ENCODE results near the gene CGRRF1. TPM values are rescaled to one million over a fixed set of nuclear protein-coding genes. Genes with fewer than 3 reads are reported as not detected.

CGRRF1 gene
- total and polyA plus RNA-seq, 4 experiments from 2014 or later: 21.8 to 60.7 (median 24.8) TPM

DNA sequence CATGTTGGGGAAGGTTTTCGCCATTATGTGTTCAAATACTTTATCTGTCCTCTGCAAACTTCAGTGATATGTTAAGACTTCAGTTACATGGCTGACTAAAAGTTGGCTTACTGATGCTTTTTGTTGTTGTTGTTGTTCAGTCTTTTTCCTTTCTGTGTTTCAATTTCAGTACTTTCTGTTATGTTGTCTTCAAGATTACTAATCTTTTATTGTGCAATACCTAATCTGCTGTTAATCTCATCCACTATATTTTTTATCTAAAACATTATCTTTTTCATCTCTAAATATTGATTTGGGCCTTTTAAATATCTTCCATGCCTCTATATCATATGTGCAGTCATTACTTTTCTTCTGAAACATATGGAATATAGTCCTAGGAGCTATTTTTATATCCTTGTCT is 7.0 kb downstream of the CGRRF1 start:
- no peak for DNase-seq
- H3K27ac ChIP-seq (ENCODE audit: low read depth, low read length): no peak overlapping the region
- H3K9me3 ChIP-seq (ENCODE audit: control insufficient read depth in 1 of 2, low read length in 2 of 2): peaks cover 0 to 4% of the 10 kb centered on the region in 2 donors
- ChIA-PET POLR2A (ENCODE audit: partially characterized antibody) (interaction anchor here (0.7 kb wide), 1 partner anchor 391 kb away, joined by 4 read pairs; no protein-coding TSS in a partner anchor), CTCF (ENCODE audit: partially characterized antibody) (interaction anchor here (1.4 kb wide), 1 partner anchor 258 kb away, joined by 3 read pairs; no protein-coding TSS in a partner anchor)
- no peaks in the 10 kb centered on the region for H3K36me3 ChIP-seq (ENCODE audit: insufficient read depth, low read length)
- H3K27ac Mint-ChIP-seq: peak overlapping the region in 1 of 7 donors; percentile 65
- H3K9me3 Mint-ChIP-seq: peaks cover 2 to 11% (median 6%) of the 10 kb centered on the region in 8 donors
- intact Hi-C loops (cut with micrococcal nuclease): no loop called here
- peaks cover 32 to 50% of the 10 kb centered on the region in 2 donors for H3K36me3 Mint-ChIP-seq
- H3K4me1 ChIP-seq (ENCODE audit: insufficient read depth, low read length): peaks cover 24% of the 10 kb centered on the region
- no peaks in the 10 kb centered on the region for H3K27me3 Mint-ChIP-seq
- H3K4me3 ChIP-seq (ENCODE audit: low read length in 2 of 2): no peak overlapping the region
- H3K4me1 Mint-ChIP-seq: peaks cover 40 to 53% (median 49%) of the 10 kb centered on the region in 4 donors
- H3K27me3 ChIP-seq (ENCODE audit: insufficient read depth, low read length): no peaks in the 10 kb centered on the region
- no peak overlapping the region for H3K4me3 Mint-ChIP-seq

DNA sequence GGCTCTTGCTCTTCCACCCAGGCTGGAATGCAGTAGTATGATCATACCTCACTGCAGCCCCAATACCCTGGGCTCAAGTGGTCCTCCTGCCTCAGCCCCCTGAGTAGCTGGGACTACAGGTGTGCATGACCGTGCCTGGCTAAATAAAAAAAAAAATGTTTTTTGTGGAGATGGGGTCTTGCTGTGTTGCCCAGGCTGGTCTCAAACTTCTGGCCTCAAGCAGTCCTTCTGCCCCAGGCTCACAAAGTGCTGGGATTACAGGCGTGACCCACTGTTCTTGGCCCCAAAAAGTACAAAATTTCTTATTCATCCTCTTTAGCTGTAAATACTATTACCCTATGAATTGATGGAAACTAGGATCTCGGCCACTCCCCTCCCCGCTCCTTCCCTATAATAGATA is 14.7 kb downstream of the CGRRF1 start:
- peak overlapping the region in 1 of 7 donors; percentile 24 for H3K27ac Mint-ChIP-seq
- peaks cover 46 to 53% of the 10 kb centered on the region in 2 donors for H3K36me3 Mint-ChIP-seq
- intact Hi-C loops (cut with micrococcal nuclease): no loop called here
- H3K27me3 ChIP-seq (ENCODE audit: insufficient read depth, low read length): no peaks in the 10 kb centered on the region
- H3K4me1 ChIP-seq (ENCODE audit: insufficient read depth, low read length): no peaks in the 10 kb centered on the region
- no peak overlapping the region for H3K27ac ChIP-seq (ENCODE audit: low read depth, low read length)
- H3K36me3 ChIP-seq (ENCODE audit: insufficient read depth, low read length): peaks cover 23% of the 10 kb centered on the region
- H3K4me3 Mint-ChIP-seq: no peak overlapping the region
- no peaks in the 10 kb centered on the region for H3K9me3 Mint-ChIP-seq
- POLR2A ChIA-PET (ENCODE audit: partially characterized antibody): no interaction called here
- no peak overlapping the region for H3K4me3 ChIP-seq (ENCODE audit: low read length in 2 of 2)
- CTCF ChIA-PET (ENCODE audit: partially characterized antibody): no interaction called here
- no peaks in the 10 kb centered on the region for H3K27me3 Mint-ChIP-seq
- peaks cover 3 to 5% (median 5%) of the 10 kb centered on the region in 4 donors for H3K4me1 Mint-ChIP-seq
- H3K9me3 ChIP-seq (ENCODE audit: control insufficient read depth in 1 of 2, low read length in 2 of 2): no peaks in the 10 kb centered on the region
- DNase-seq: no peak

DNA sequence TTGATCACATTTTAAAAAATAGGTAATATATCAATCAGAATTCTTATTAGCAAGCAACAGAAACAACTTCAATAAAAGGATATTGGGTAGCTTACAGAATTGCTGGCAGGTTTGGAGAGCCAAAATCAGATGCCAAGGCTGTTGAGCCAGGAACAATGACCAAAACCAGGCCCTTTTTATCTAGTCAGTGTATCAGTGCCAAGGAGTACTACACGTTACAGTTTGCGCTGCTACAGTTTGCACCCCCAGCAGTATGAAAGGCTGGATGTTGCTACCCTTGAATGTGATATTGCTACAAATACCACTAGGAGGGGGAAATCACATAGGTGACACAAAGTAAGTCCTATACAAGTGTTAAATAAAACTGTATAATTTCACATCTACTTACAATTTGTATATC is 19.3 kb downstream of the CGRRF1 start:
- ChIA-PET CTCF (ENCODE audit: partially characterized antibody) (interaction anchor here (1.0 kb wide), 1 partner anchor 40 kb away, joined by 3 read pairs; the partner anchor contains the start of gene GMFB), POLR2A (ENCODE audit: partially characterized antibody) (interaction anchor here (1.3 kb wide), 1 partner anchor 20 kb away, joined by 3 read pairs; no protein-coding TSS in a partner anchor)
- Histone ChIP-seq H3K27me3 (ENCODE audit: insufficient read depth, low read length) (no peaks in the 10 kb centered on the region), H3K4me1 (ENCODE audit: insufficient read depth, low read length) (no peaks in the 10 kb centered on the region), H3K36me3 (ENCODE audit: insufficient read depth, low read length) (peaks cover 14% of the 10 kb centered on the region), H3K4me3 (ENCODE audit: low read length in 2 of 2) (no peak overlapping the region), H3K27ac (ENCODE audit: low read depth, low read length) (no peak overlapping the region), H3K9me3 (ENCODE audit: control insufficient read depth in 1 of 2, low read length in 2 of 2) (no peaks in the 10 kb centered on the region)
- Mint-ChIP-seq H3K9me3 (no peaks in the 10 kb centered on the region), H3K36me3 (peaks cover 31 to 53% of the 10 kb centered on the region in 2 donors), H3K27ac (no peak overlapping the region), H3K4me3 (no peak overlapping the region), H3K4me1 (peaks cover 0 to 6% (median 4%) of the 10 kb centered on the region in 4 donors), H3K27me3 (no peaks in the 10 kb centered on the region)
- DNase-seq: no peak
- intact Hi-C loops (cut with micrococcal nuclease): no loop called here

- Mint-ChIP-seq H3K9me3 (no peaks in the 10 kb centered on the region), H3K27ac (peak overlapping the region in 1 of 7 donors; percentile 5), H3K36me3 (peaks cover 27 to 47% of the 10 kb centered on the region in 2 donors), H3K4me1 (peaks cover 0 to 6% (median 3%) of the 10 kb centered on the region in 4 donors), H3K27me3 (no peaks in the 10 kb centered on the region), H3K4me3 (no peak overlapping the region)
- intact Hi-C loops (cut with micrococcal nuclease): no loop called here
- no peaks in the 10 kb centered on the region for H3K27me3 ChIP-seq (ENCODE audit: insufficient read depth, low read length)
- H3K4me1 ChIP-seq (ENCODE audit: insufficient read depth, low read length): no peaks in the 10 kb centered on the region
- H3K27ac ChIP-seq (ENCODE audit: low read depth, low read length): no peak overlapping the region
- H3K9me3 ChIP-seq (ENCODE audit: control insufficient read depth in 1 of 2, low read length in 2 of 2): no peaks in the 10 kb centered on the region
- ChIA-PET POLR2A (ENCODE audit: partially characterized antibody) (interaction anchor here (1.3 kb wide), 1 partner anchor 20 kb away, joined by 3 read pairs; no protein-coding TSS in a partner anchor), CTCF (ENCODE audit: partially characterized antibody) (interaction anchor here (0.6 to 1.0 kb wide), 2 partner anchors 41 to 1066 kb away, joined by 3 to 6 read pairs; partner anchors contain the start of gene GMFB)
- H3K4me3 ChIP-seq (ENCODE audit: low read length in 2 of 2): no peak overlapping the region
- peaks cover 12% of the 10 kb centered on the region for H3K36me3 ChIP-seq (ENCODE audit: insufficient read depth, low read length)
- DNase-seq: no peak
Measured at GRCh38 chr14:54529811-54530210, 20.1 kb downstream of the CGRRF1 start.

DNA sequence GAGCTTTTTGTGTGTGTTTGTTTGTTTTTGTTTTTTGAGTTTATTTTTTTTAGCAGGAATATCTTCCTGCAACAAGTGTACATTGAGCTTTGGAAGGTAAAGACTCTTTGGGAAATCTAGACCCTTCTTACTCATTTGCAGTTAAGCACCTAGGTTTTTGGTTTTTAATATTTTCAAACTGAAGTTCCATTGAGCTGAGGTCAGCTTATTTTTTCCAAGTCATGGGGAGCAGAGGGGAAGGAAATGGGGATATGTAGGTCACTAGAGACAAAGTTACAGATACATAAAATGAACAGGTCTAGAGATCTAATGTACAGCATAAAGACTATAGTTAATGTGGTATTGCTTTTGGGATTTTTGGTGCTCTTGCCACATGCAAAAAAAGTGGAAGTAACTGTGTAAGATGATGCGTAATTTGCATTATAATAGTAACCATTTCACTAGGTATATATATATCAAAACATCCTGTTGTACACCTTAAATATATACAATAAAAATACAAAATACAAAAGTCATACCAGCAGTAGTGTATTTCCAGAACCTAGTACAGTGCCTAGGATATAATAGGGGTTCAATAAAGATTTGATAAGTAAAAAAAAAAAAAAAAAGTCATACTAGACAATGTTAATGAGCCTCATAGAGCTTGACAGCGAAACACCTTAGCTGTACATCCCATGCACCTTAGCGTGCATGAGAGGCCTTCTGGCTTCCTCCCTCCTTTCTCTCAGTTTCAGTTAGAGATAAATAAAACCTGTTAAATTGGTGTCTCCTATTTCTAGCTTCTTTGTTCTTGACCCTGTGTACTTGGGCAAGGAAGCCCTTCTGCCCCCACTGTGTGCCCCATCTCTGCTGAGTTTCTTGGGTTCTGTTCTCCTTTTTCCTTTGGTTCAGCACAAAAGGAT is 22.7 kb downstream of the CGRRF1 start:
- POLR2A ChIA-PET (ENCODE audit: partially characterized antibody): interaction anchor here (0.6 kb wide), 2 partner anchors 59 to 246 kb away, joined by 3 read pairs; no protein-coding TSS in a partner anchor
- Histone ChIP-seq H3K9me3 (ENCODE audit: control insufficient read depth in 1 of 2, low read length in 2 of 2) (no peaks in the 10 kb centered on the region), H3K27me3 (ENCODE audit: insufficient read depth, low read length) (no peaks in the 10 kb centered on the region), H3K4me1 (ENCODE audit: insufficient read depth, low read length) (no peaks in the 10 kb centered on the region), H3K36me3 (ENCODE audit: insufficient read depth, low read length) (peaks cover 7% of the 10 kb centered on the region), H3K27ac (ENCODE audit: low read depth, low read length) (no peak overlapping the region), H3K4me3 (ENCODE audit: low read length in 2 of 2) (no peak overlapping the region)
- H3K27ac Mint-ChIP-seq: peak overlapping the region in 4 of 7 donors; percentile 32 to 50 (median 44)
- H3K4me3 Mint-ChIP-seq: peak overlapping the region in 1 of 8 donors; percentile 26
- no peak for DNase-seq
- H3K27me3 Mint-ChIP-seq: no peaks in the 10 kb centered on the region
- CTCF ChIA-PET (ENCODE audit: partially characterized antibody): interaction anchor here (0.7 kb wide), 1 partner anchor 242 kb away, joined by 3 read pairs; no protein-coding TSS in a partner anchor
- H3K36me3 Mint-ChIP-seq: peaks cover 29 to 51% of the 10 kb centered on the region in 2 donors
- no peaks in the 10 kb centered on the region for H3K9me3 Mint-ChIP-seq
- intact Hi-C loops (cut with micrococcal nuclease): no loop called here
- peaks cover 0 to 6% (median 3%) of the 10 kb centered on the region in 4 donors for H3K4me1 Mint-ChIP-seq

- H3K4me3 Mint-ChIP-seq: no peak overlapping the region
- H3K27me3 Mint-ChIP-seq: no peaks in the 10 kb centered on the region
- peaks cover 31 to 47% of the 10 kb centered on the region in 2 donors for H3K36me3 Mint-ChIP-seq
- Histone ChIP-seq H3K27me3 (ENCODE audit: insufficient read depth, low read length) (no peaks in the 10 kb centered on the region), H3K9me3 (ENCODE audit: control insufficient read depth in 1 of 2, low read length in 2 of 2) (no peaks in the 10 kb centered on the region), H3K4me3 (ENCODE audit: low read length in 2 of 2) (no peak overlapping the region), H3K36me3 (ENCODE audit: insufficient read depth, low read length) (peaks cover 9% of the 10 kb centered on the region), H3K4me1 (ENCODE audit: insufficient read depth, low read length) (no peaks in the 10 kb centered on the region), H3K27ac (ENCODE audit: low read depth, low read length) (no peak overlapping the region)
- peaks cover 0 to 6% (median 3%) of the 10 kb centered on the region in 4 donors for H3K4me1 Mint-ChIP-seq
- H3K27ac Mint-ChIP-seq: no peak overlapping the region
- ChIA-PET CTCF (ENCODE audit: partially characterized antibody) (no interaction called here), POLR2A (ENCODE audit: partially characterized antibody) (interaction anchor here (0.6 kb wide), 2 partner anchors 59 to 245 kb away, joined by 3 read pairs; no protein-coding TSS in a partner anchor)
- DNase-seq: no peak
- H3K9me3 Mint-ChIP-seq: no peaks in the 10 kb centered on the region
- intact Hi-C loops (cut with micrococcal nuclease): no loop called here
Measured at GRCh38 chr14:54533100-54533499, 23.4 kb downstream of the CGRRF1 start.

DNA sequence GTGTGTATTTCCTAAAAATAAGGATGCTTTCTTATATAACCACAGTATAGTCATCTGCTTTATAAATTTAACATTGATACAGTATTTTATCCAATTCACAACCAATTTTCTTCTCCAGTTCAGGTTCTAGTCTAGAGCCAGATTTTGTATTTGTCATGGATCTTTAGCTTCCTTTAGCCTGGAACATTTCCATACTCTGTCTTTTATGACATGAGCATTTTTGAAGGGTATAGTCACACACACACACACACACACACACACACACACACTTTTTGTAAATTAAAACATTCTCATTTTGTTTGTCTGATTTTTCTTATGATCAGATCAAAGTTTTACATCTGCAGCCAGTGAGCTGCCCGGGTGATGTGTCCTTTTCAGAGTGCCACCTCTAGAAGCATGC is 25.4 kb downstream of the CGRRF1 start:
- Histone ChIP-seq H3K9me3 (ENCODE audit: control insufficient read depth in 1 of 2, low read length in 2 of 2) (no peaks in the 10 kb centered on the region), H3K27ac (ENCODE audit: low read depth, low read length) (no peak overlapping the region), H3K4me3 (ENCODE audit: low read length in 2 of 2) (no peak overlapping the region), H3K27me3 (ENCODE audit: insufficient read depth, low read length) (no peaks in the 10 kb centered on the region), H3K4me1 (ENCODE audit: insufficient read depth, low read length) (no peaks in the 10 kb centered on the region), H3K36me3 (ENCODE audit: insufficient read depth, low read length) (peaks cover 7% of the 10 kb centered on the region)
- no peak for DNase-seq
- Mint-ChIP-seq H3K36me3 (peaks cover 36 to 46% of the 10 kb centered on the region in 2 donors), H3K27ac (no peak overlapping the region), H3K9me3 (no peaks in the 10 kb centered on the region), H3K4me3 (no peak overlapping the region), H3K4me1 (peaks cover 0 to 6% (median 3%) of the 10 kb centered on the region in 4 donors), H3K27me3 (no peaks in the 10 kb centered on the region)
- intact Hi-C loops (cut with micrococcal nuclease): no loop called here
- ChIA-PET POLR2A (ENCODE audit: partially characterized antibody) (interaction anchor here (0.6 kb wide), 1 partner anchor 25 kb away, joined by 3 read pairs; no protein-coding TSS in a partner anchor), CTCF (ENCODE audit: partially characterized antibody) (no interaction called here)
